Sigmoid colon (tissue), 7 donors: ENCODE data around the gene TOMM20. TPM values are rescaled to one million over a fixed set of nuclear protein-coding genes. Genes with fewer than 3 reads are reported as not detected.
"Not testable (repeated sequence)": the region's sequence is repeated elsewhere in the genome, so short reads cannot be mapped to it uniquely, and the experiment has no call there.

Source experiments
- DNase-seq: peaks from one replicate; pipeline ENCODE4 v3.0.0-alpha.2; 2019
- H3K27ac ChIP-seq, 4 donors: fragments of 200-600 bp; sonication (generic); one replicate each; pipeline ENCODE4 v1.5.1; 2016 to 2019; ENCODE audit warnings: mild to moderate bottlenecking in 1 of 4
- H3K27me3 ChIP-seq, 3 donors: fragments of 200-600 bp; sonication (generic); one replicate each; pipeline ENCODE4 v1.5.1; 2019; ENCODE audit warnings: mild to moderate bottlenecking in 1 of 3
- H3K36me3 ChIP-seq, 4 donors: fragments of 200-600 bp; sonication (generic); one replicate each; pipeline ENCODE4 v1.5.1; 2016 to 2019
- H3K4me1 ChIP-seq, 4 donors: fragments of 200-600 bp; sonication (generic); one replicate each; pipeline ENCODE4 v1.5.1; 2017 to 2019
- H3K4me3 ChIP-seq, 4 donors: fragments of 200-600 bp; sonication (generic); one replicate each; pipeline ENCODE4 v1.5.1; 2017 to 2019; ENCODE audit warnings: mild to moderate bottlenecking in 2 of 4, moderate library complexity in 1 of 4
- H3K9me3 ChIP-seq, 4 donors: fragments of 200-600 bp in 3 of 4; sonication (generic) in 3 of 4; one replicate each; pipeline versions ENCODE4 v1.5.1 to v1.6.1; 2013 to 2019
- CTCF ChIP-seq, 4 experiments: fragments of 450-650 bp in 3 of 4; fragments of 200-600 bp in 1 of 4; IDR thresholded peaks; one replicate each; pipeline ENCODE4 v1.5.1; 2016 to 2019; ENCODE audit warnings: antibody characterized with exemption in 4 of 4, mild to moderate bottlenecking in 3 of 4, moderate library complexity in 2 of 4
- EP300 ChIP-seq, 4 donors: sonication (generic); formaldehyde crosslinking; IDR thresholded peaks; one replicate each; pipeline ENCODE4 v1.6.1; 2017; ENCODE audit warnings: antibody characterized with exemption in 4 of 4
- POLR2A ChIP-seq, 2 donors: fragments of 450-650 bp; IDR thresholded peaks; one replicate each; pipeline ENCODE4 v1.6.1; 2016; ENCODE audit warnings: antibody characterized with exemption in 2 of 2, mild to moderate bottlenecking in 2 of 2, moderate library complexity in 2 of 2
- POLR2AphosphoS5 ChIP-seq, 4 donors: sonication (generic); formaldehyde crosslinking; IDR thresholded peaks; one replicate each; pipeline ENCODE4 v1.6.1; 2017; ENCODE audit warnings: antibody characterized with exemption in 4 of 4
- WGBS, 2 donors: extraction: QIAGEN DNeasy Blood & Tissue Kit; methylation state at CpG; one replicate each; pipeline ENCODE4 v1.1.7; 2013; 5-methylcytosine and 5-hydroxymethylcytosine counted together
- intact Hi-C: fragments of 100-400 bp; cut with DNase I; formaldehyde crosslinking; loops from one replicate; pipeline ENCODE4 v1.15.1; 2023
- polyA plus RNA-seq, 3 donors: library from polyadenylated mRNA; stranded (reverse); fragments of 200-250 nt; gene quantifications; one replicate each; pipeline ENCODE4 v1.2.3, GENCODE V29; 2013
- total RNA-seq, 4 donors: library from RNA; depleted of rRNA; stranded (reverse); fragments of >200 nt; gene quantifications; one replicate each; pipeline ENCODE4 v1.1.0, GENCODE V29; 2016
- donor health status: healthy with polysubstance abuse.
- donor health status: Bipolar disorder and iron deficiency.
- donor health status: healthy.

Gene TOMM20
- total and polyA plus RNA-seq, 7 donors = 49.0 to 128 (median 79.3) TPM

GRCh38 chr1:235075777-235076308, 52.8 kb downstream of the TOMM20 start:
- DNase-seq = no peak
- Histone ChIP-seq H3K27me3 (no peaks in the 10 kb centered on the region), H3K4me3 (no peak overlapping the region), H3K27ac (peak overlapping the region; percentile 69 to 89 (median 82)), H3K36me3 (no peaks in the 10 kb centered on the region), H3K9me3 (no peaks in the 10 kb centered on the region), H3K4me1 (peaks cover 0 to 39% (median 35%) of the 10 kb centered on the region in 4 donors)
- intact Hi-C loops = loop anchor here (5.0 kb wide), 2 partner anchors 79 to 159 kb away; no protein-coding TSS in a partner anchor
- 71 to 75% methylated on average over 8 of the region's 8 CpGs for WGBS, 2 donors
- TF ChIP-seq POLR2AphosphoS5 (IDR thresholded peaks at IDR 0.05) (peak in 1 of 4 donors; percentile 10), POLR2A (IDR thresholded peaks at IDR 0.05) (no peak)

GRCh38 chr1:235075048-235075776, 53.4 kb downstream of the TOMM20 start:
- peak in 2 of 4 donors; percentile 39 to 40 for TF ChIP-seq EP300 (IDR thresholded peaks at IDR 0.05)
- peak in 2 of 4 donors; percentile 5 to 56 for TF ChIP-seq POLR2AphosphoS5 (IDR thresholded peaks at IDR 0.05)
- TF ChIP-seq POLR2A (IDR thresholded peaks at IDR 0.05) = no peak
- peaks cover 0 to 40% (median 36%) of the 10 kb centered on the region in 4 donors for H3K4me1 ChIP-seq

GRCh38 chr1:235074523-235075047, 54.1 kb downstream of the TOMM20 start:
- Histone ChIP-seq H3K4me1 (peaks cover 0 to 44% (median 41%) of the 10 kb centered on the region in 4 donors), H3K27ac (peak overlapping the region; percentile 69 to 89 (median 82)), H3K27me3 (no peaks in the 10 kb centered on the region), H3K9me3 (no peaks in the 10 kb centered on the region), H3K36me3 (no peaks in the 10 kb centered on the region), H3K4me3 (no peak overlapping the region)
- intact Hi-C loops = loop anchor here (5.0 kb wide), 2 partner anchors 77 to 157 kb away; no protein-coding TSS in a partner anchor
- WGBS, 2 donors = 6 to 16% methylated on average over 14 of the region's 14 CpGs
- TF ChIP-seq CTCF (IDR thresholded peaks at IDR 0.05) = no peak
- TF ChIP-seq EP300 (IDR thresholded peaks at IDR 0.05) = peak in 1 of 4 donors; percentile 23
- TF ChIP-seq POLR2AphosphoS5 (IDR thresholded peaks at IDR 0.05) = peak in 1 of 4 donors; percentile 49
- DNase-seq = peak; percentile 77

More at GRCh38 chr1:235075048-235075776, 53.4 kb downstream of the TOMM20 start:
- DNase-seq = peak; percentile 81
- peak overlapping the region; percentile 69 to 89 (median 82) for H3K27ac ChIP-seq
- intact Hi-C loops = loop anchor here (5.0 kb wide), 2 partner anchors 78 to 158 kb away; no protein-coding TSS in a partner anchor
- H3K4me3 ChIP-seq = no peak overlapping the region
- no peaks in the 10 kb centered on the region for H3K9me3 ChIP-seq
- H3K27me3 ChIP-seq = no peaks in the 10 kb centered on the region
- 48 to 58% methylated on average over 25 of the region's 25 CpGs for WGBS, 2 donors
- H3K36me3 ChIP-seq = no peaks in the 10 kb centered on the region

GRCh38 chr1:235073968-235074522, 54.6 kb downstream of the TOMM20 start:
- H3K9me3 ChIP-seq = no peaks in the 10 kb centered on the region
- H3K4me1 ChIP-seq = peaks cover 0 to 41% (median 39%) of the 10 kb centered on the region in 4 donors
- no peaks in the 10 kb centered on the region for H3K27me3 ChIP-seq
- H3K27ac ChIP-seq = peak overlapping the region; percentile 69 to 89 (median 82)
- TF ChIP-seq EP300 (IDR thresholded peaks at IDR 0.05) (no peak), POLR2A (IDR thresholded peaks at IDR 0.05) (no peak)
- H3K4me3 ChIP-seq = no peak overlapping the region
- intact Hi-C loops = no loop called here
- 15 to 69% methylated on average over 11 of the region's 11 CpGs for WGBS, 2 donors
- H3K36me3 ChIP-seq = no peaks in the 10 kb centered on the region
- no peak for DNase-seq

- 14 to 63% methylated on average over 20 of the region's 20 CpGs for WGBS, 2 donors
- TF ChIP-seq POLR2AphosphoS5 (IDR thresholded peaks at IDR 0.05) = no peak
- TF ChIP-seq EP300 (IDR thresholded peaks at IDR 0.05) = no peak
- TF ChIP-seq POLR2A (IDR thresholded peaks at IDR 0.05) = no peak
- TF ChIP-seq CTCF (IDR thresholded peaks at IDR 0.05) = no peak
Observed at GRCh38 chr1:235073331-235073967, 55.2 kb downstream of the TOMM20 start.

GRCh38 chr1:235072577-235072976, 56.1 kb downstream of the TOMM20 start:
- Histone ChIP-seq H3K4me1 (peaks cover 0 to 45% (median 40%) of the 10 kb centered on the region in 4 donors), H3K27ac (peak overlapping the region in 1 of 4 donors; percentile 89)
- DNase-seq, H3K4me3 ChIP-seq, H3K9me3 ChIP-seq, H3K36me3 ChIP-seq, intact Hi-C loops, H3K27me3 ChIP-seq: not testable (repeated sequence)
- WGBS, 2 donors = 93 to 98% methylated on average over 3 of the region's 3 CpGs

More at GRCh38 chr1:235073331-235073967, 55.2 kb downstream of the TOMM20 start:
- H3K4me3 ChIP-seq = no peak overlapping the region
- no peaks in the 10 kb centered on the region for H3K36me3 ChIP-seq
- H3K9me3 ChIP-seq = no peaks in the 10 kb centered on the region
- DNase-seq = no peak
- intact Hi-C loops = no loop called here
- H3K27ac ChIP-seq = peak overlapping the region; percentile 69 to 89 (median 82)
- H3K4me1 ChIP-seq = peaks cover 0 to 36% (median 34%) of the 10 kb centered on the region in 4 donors
- H3K27me3 ChIP-seq = no peaks in the 10 kb centered on the region
